H1 (cell line): ENCODE data around the gene FSIP1. TPM values are rescaled to one million over a fixed set of nuclear protein-coding genes. Genes with fewer than 3 reads are reported as not detected.

Experiments used
- CTCF ChIA-PET: fragments of 300-600 bp; sonication (Branson Sonifier 250); formaldehyde crosslinking; loops from one replicate; lab custom pipeline; 2021; ENCODE audit not compliant: partially characterized antibody; lab: Charles Lee
- POLR2A ChIA-PET: fragments of 300-600 bp; sonication (Branson Sonifier 250); formaldehyde crosslinking; loops from one replicate; lab custom pipeline; 2021; ENCODE audit warnings: inconsistent platforms; ENCODE audit not compliant: partially characterized antibody; lab: Charles Lee
- DNase-seq, 2 experiments: peaks; one replicate each; pipeline versions ENCODE4 v3.0.0 to v3.0.0-alpha.2; 2010 to 2022; ENCODE audit warnings: low spot score in 2 of 2, low read depth in 1 of 2, mixed read lengths in 1 of 2
- FAIRE-seq: peaks from 2 replicates; lab custom pipeline; 2011; peaks lifted over from hg19 to GRCh38; lab: Jason Lieb, UNC
- H2AFZ ChIP-seq: 2 replicates; pipeline ENCODE4 v1.8.1; 2012; ENCODE audit warnings: low read length, inconsistent platforms
- H2AK5ac ChIP-seq: 2 replicates; pipeline ENCODE4 v1.6.1; 2013; ENCODE audit warnings: low read depth, low read length
- H2BK120ac ChIP-seq: replicated peaks from 2 replicates; pipeline ENCODE3; 2013; ENCODE audit warnings: low read depth, low read length, inconsistent platforms
- H2BK12ac ChIP-seq: 2 replicates; pipeline ENCODE4 v1.6.1; 2013; ENCODE audit warnings: low read depth, low read length
- H2BK15ac ChIP-seq: 2 replicates; pipeline ENCODE4 v1.6.1; 2013; ENCODE audit warnings: low read length
- H2BK20ac ChIP-seq: 2 replicates; pipeline ENCODE4 v1.6.1; 2013; ENCODE audit warnings: low read length
- H2BK5ac ChIP-seq: 2 replicates; pipeline ENCODE4 v1.6.1; 2013; ENCODE audit warnings: low read depth, low read length
- H3K14ac ChIP-seq: 2 replicates; pipeline ENCODE4 v1.6.1; 2013; ENCODE audit warnings: inconsistent platforms; ENCODE audit not compliant: insufficient read length
- H3K18ac ChIP-seq: 2 replicates; pipeline ENCODE4 v1.6.1; 2013; ENCODE audit warnings: low read length; ENCODE audit errors: extremely low read depth
- H3K23ac ChIP-seq: 2 replicates; pipeline ENCODE4 v1.6.1; 2013; ENCODE audit warnings: inconsistent platforms; ENCODE audit not compliant: insufficient read length
- H3K23me2 ChIP-seq: 2 replicates; pipeline ENCODE4 v1.6.1; 2013; ENCODE audit warnings: low read depth, low read length
- H3K27ac ChIP-seq: 2 replicates; pipeline ENCODE4 v1.6.1; 2011; ENCODE audit warnings: low read depth, low read length, inconsistent platforms
- H3K27me3 ChIP-seq, 4 experiments: replicated peaks in 1 of 4; 1 replicate in 1 of 4; 2 replicates in 3 of 4; pipeline versions ENCODE4 v1.6.1 to v1.8.1; 2011 to 2013; ENCODE audit warnings: low read length in 3 of 4, mild to moderate bottlenecking in 3 of 4, inconsistent platforms in 2 of 4, mixed read lengths in 2 of 4, moderate library complexity in 1 of 4; ENCODE audit not compliant: control insufficient read depth in 3 of 4, insufficient read depth in 3 of 4; ENCODE audit errors: extremely low read depth in 1 of 4
- H3K36me3 ChIP-seq, 4 experiments: 2 replicates each; pipeline versions ENCODE4 v1.6.1 to v1.8.1; 2011 to 2013; ENCODE audit warnings: mild to moderate bottlenecking in 4 of 4, low read length in 3 of 4, moderate library complexity in 2 of 4, control low read depth in 1 of 4, inconsistent platforms in 1 of 4; ENCODE audit not compliant: insufficient read depth in 4 of 4, control insufficient read depth in 2 of 4
- H3K4ac ChIP-seq: replicated peaks from 2 replicates; pipeline ENCODE3; 2013; ENCODE audit warnings: low read length, low read depth, mixed read lengths, inconsistent platforms; ENCODE audit not compliant: insufficient read length
- H3K4me1 ChIP-seq, 4 experiments: replicated peaks in 1 of 4; 1 replicate in 1 of 4; 2 replicates in 3 of 4; pipeline versions ENCODE4 v1.6.1 to v1.8.1; 2011 to 2013; ENCODE audit warnings: low read length in 3 of 4, inconsistent platforms in 2 of 4, mixed read lengths in 1 of 4; ENCODE audit not compliant: insufficient read depth in 4 of 4, control insufficient read depth in 3 of 4
- H3K4me2 ChIP-seq, 2 experiments: 2 replicates each; pipeline versions ENCODE4 v1.6.1 to v1.8.1; 2011 to 2013; ENCODE audit warnings: low read depth in 2 of 2, low read length in 2 of 2, control low read depth in 1 of 2, inconsistent platforms in 1 of 2, mild to moderate bottlenecking in 1 of 2; ENCODE audit not compliant: insufficient read depth in 1 of 2
- H3K4me3 ChIP-seq, 4 experiments: fragments of 200-600, 300-600 bp in 1 of 4; sonication (generic), shearing (Covaris generic), sonication (Bioruptor Twin) in 1 of 4; 2 replicates each; pipeline versions ENCODE4 v1.5.1 to v1.8.1; 2011 to 2016; ENCODE audit warnings: low read length in 4 of 4, low read depth in 3 of 4, control low read depth in 2 of 4, inconsistent platforms in 2 of 4, mild to moderate bottlenecking in 2 of 4, mixed read lengths in 1 of 4, moderate library complexity in 1 of 4; ENCODE audit not compliant: insufficient read depth in 2 of 4; ENCODE audit errors: extremely low read depth in 1 of 4
- H3K56ac ChIP-seq: replicated peaks from 2 replicates; pipeline ENCODE3; 2013; ENCODE audit warnings: low read depth, mild to moderate bottlenecking, mixed read lengths, low read length, inconsistent platforms; ENCODE audit not compliant: insufficient read length
- H3K79me1 ChIP-seq: 2 replicates; pipeline ENCODE4 v1.6.1; 2013; ENCODE audit warnings: low read depth, low read length, control low read depth
- H3K79me2 ChIP-seq, 2 experiments: 2 replicates each; pipeline versions ENCODE4 v1.6.1 to v1.8.1; 2012 to 2013; ENCODE audit warnings: low read length in 2 of 2, mild to moderate bottlenecking in 2 of 2, inconsistent platforms in 1 of 2; ENCODE audit not compliant: insufficient read depth in 2 of 2, control insufficient read depth in 1 of 2
- H3K9ac ChIP-seq, 4 experiments: replicated peaks in 1 of 4; 1 replicate in 1 of 4; 2 replicates in 3 of 4; pipeline versions ENCODE4 v1.6.1 to v1.8.1; 2011 to 2013; ENCODE audit warnings: low read depth in 3 of 4, low read length in 3 of 4, control low read depth in 2 of 4, mild to moderate bottlenecking in 2 of 4, moderate library complexity in 2 of 4, inconsistent platforms in 1 of 4; ENCODE audit errors: extremely low read depth in 1 of 4
- H3K9me3 ChIP-seq, 2 experiments: 2 replicates each; pipeline versions ENCODE4 v1.6.1 to v1.8.1; 2012 to 2013; ENCODE audit warnings: mild to moderate bottlenecking in 2 of 2, moderate library complexity in 2 of 2, control low read depth in 1 of 2, inconsistent platforms in 1 of 2, low read depth in 1 of 2, low read length in 1 of 2, mixed read lengths in 1 of 2; ENCODE audit not compliant: insufficient read depth in 2 of 2
- H4K20me1 ChIP-seq, 2 experiments: replicated peaks in 1 of 2; 2 replicates each; pipeline versions ENCODE3 to v1.8.1; 2011 to 2013; ENCODE audit warnings: inconsistent platforms in 2 of 2, low read length in 2 of 2, mild to moderate bottlenecking in 1 of 2; ENCODE audit not compliant: insufficient read depth in 2 of 2, control insufficient read depth in 1 of 2
- H4K5ac ChIP-seq: 2 replicates; pipeline ENCODE4 v1.6.1; 2013; ENCODE audit warnings: low read length, low read depth, mixed read lengths, inconsistent platforms; ENCODE audit not compliant: insufficient read length
- H4K8ac ChIP-seq: 2 replicates; pipeline ENCODE4 v1.8.0; 2013; ENCODE audit warnings: mild to moderate bottlenecking, moderate library complexity, low read length, inconsistent platforms; ENCODE audit not compliant: insufficient read depth; ENCODE audit errors: extremely low read depth
- H4K91ac ChIP-seq: replicated peaks from 2 replicates; pipeline ENCODE3; 2013; ENCODE audit warnings: low read length, mixed read lengths, inconsistent platforms; ENCODE audit not compliant: insufficient read length
- HDAC6 ChIP-seq: IDR thresholded peaks from one replicate; pipeline ENCODE4 v1.7.1; 2012; ENCODE audit warnings: low read depth, mild to moderate bottlenecking, inconsistent platforms, low read length, moderate library complexity
- JUN ChIP-seq: IDR thresholded peaks from 2 replicates; pipeline ENCODE4 v1.6.1; 2011; ENCODE audit warnings: low read depth, mild to moderate bottlenecking, improper control_type of control experiment, low read length
- RAD21 ChIP-seq, 2 experiments: IDR thresholded peaks in 1 of 2; conservative IDR thresholded peaks in 1 of 2; 2 replicates each; pipeline ENCODE4 v1.6.1; 2011; ENCODE audit warnings: low read depth in 2 of 2, low read length in 2 of 2, improper control_type of control experiment in 1 of 2, inconsistent platforms in 1 of 2, mild to moderate bottlenecking in 1 of 2, moderate library complexity in 1 of 2
- SIN3A ChIP-seq, 2 experiments: IDR thresholded peaks in 1 of 2; conservative IDR thresholded peaks in 1 of 2; 2 replicates each; pipeline ENCODE4 v1.6.1; 2011 to 2012; ENCODE audit warnings: low read length in 2 of 2, improper control_type of control experiment in 1 of 2, low read depth in 1 of 2, mild to moderate bottlenecking in 1 of 2
- TAF1 ChIP-seq: IDR thresholded peaks from 2 replicates; pipeline ENCODE4 v1.6.1; 2011; ENCODE audit warnings: mild to moderate bottlenecking, low read depth, low read length
- TCF12 ChIP-seq: IDR thresholded peaks from 2 replicates; pipeline ENCODE4 v1.6.1; 2011; ENCODE audit warnings: low read depth, mild to moderate bottlenecking, low read length
- WGBS, 2 experiments: shearing (Covaris generic) in 1 of 2; methylation state at CpG; one replicate each; pipeline versions ENCODE4 v1.1.6 to v1.1.7; 2013 to 2015; ENCODE audit warnings: low lambda C conversion rate in 2 of 2, mixed read lengths in 2 of 2, inconsistent platforms in 1 of 2, low coverage in 1 of 2, missing lambda C conversion rate in 1 of 2; ENCODE audit not compliant: insufficient replicate concordance in 2 of 2, insufficient coverage in 1 of 2, insufficient read length in 1 of 2; ENCODE audit errors: extremely low coverage in 1 of 2, missing lambda C conversion rate in 1 of 2; 5-methylcytosine and 5-hydroxymethylcytosine counted together
- polyA plus RNA-seq, 7 experiments: library from polyadenylated mRNA; depleted of rRNA in 3 of 7; stranded (reverse) in 5 of 7; unstranded in 2 of 7; fragments of >200 nt in 5 of 7; fragments of 200-250 nt in 2 of 7; gene quantifications; 1 replicate in 5 of 7; 2 replicates in 1 of 7; 4 replicates in 1 of 7; pipeline versions ENCODE4 v1.2.1 to v1.2.3, GENCODE V29; 2011 to 2013; ENCODE audit warnings: missing spikeins in 2 of 7, mixed read lengths in 2 of 7
- total RNA-seq: library from RNA; stranded (reverse); fragmentation: NEBNext Ultra II Directional; extraction: Animal tissue kit (Norgen Biotek cat#: 25700); gene quantifications from 2 replicates; pipeline ENCODE4 v1.2.1, GENCODE V29; 2021
- TF ChIP-seq, protein P1 (sequence below), 3 experiments: IDR thresholded peaks; 1 replicate in 2 of 3; 2 replicates in 1 of 3; pipeline versions ENCODE4 v1.5.1 to v1.6.1; 2011; ENCODE audit warnings: low read length in 3 of 3, mild to moderate bottlenecking in 3 of 3, inconsistent platforms in 2 of 3, low read depth in 1 of 3, moderate library complexity in 1 of 3; ENCODE audit not compliant: insufficient read depth in 1 of 3; ENCODE audit errors: control extremely low read depth in 1 of 3

Gene FSIP1
- total and polyA plus RNA-seq, 2 of the 8 experiments (the other 6 are each of a cell fraction or from before 2014, with no cell fraction given): 0.18 to 1.3 TPM

GRCh38 chr15:39640665-39641064 is 142.0 kb downstream of the FSIP1 start:
- H2BK12ac ChIP-seq: no peak overlapping the region
- no peaks in the 10 kb centered on the region for H4K20me1 ChIP-seq
- no peaks in the 10 kb centered on the region for H3K79me2 ChIP-seq
- TF ChIP-seq SIN3A (conservative IDR thresholded peaks at IDR 0.05 in 1 of 2, IDR thresholded peaks at IDR 0.05 in 1 of 2; ENCODE audit: low read depth in 1 of 2, low read length in 2 of 2) (no peak), TAF1 (no peak), TCF12 (no peak), HDAC6 (no peak), JUN (no peak), RAD21 (IDR thresholded peaks at IDR 0.05 in 1 of 2, conservative IDR thresholded peaks at IDR 0.05 in 1 of 2; ENCODE audit: low read depth in 2 of 2, low read length in 2 of 2) (no peak)
- TF ChIP-seq, protein P1, sequence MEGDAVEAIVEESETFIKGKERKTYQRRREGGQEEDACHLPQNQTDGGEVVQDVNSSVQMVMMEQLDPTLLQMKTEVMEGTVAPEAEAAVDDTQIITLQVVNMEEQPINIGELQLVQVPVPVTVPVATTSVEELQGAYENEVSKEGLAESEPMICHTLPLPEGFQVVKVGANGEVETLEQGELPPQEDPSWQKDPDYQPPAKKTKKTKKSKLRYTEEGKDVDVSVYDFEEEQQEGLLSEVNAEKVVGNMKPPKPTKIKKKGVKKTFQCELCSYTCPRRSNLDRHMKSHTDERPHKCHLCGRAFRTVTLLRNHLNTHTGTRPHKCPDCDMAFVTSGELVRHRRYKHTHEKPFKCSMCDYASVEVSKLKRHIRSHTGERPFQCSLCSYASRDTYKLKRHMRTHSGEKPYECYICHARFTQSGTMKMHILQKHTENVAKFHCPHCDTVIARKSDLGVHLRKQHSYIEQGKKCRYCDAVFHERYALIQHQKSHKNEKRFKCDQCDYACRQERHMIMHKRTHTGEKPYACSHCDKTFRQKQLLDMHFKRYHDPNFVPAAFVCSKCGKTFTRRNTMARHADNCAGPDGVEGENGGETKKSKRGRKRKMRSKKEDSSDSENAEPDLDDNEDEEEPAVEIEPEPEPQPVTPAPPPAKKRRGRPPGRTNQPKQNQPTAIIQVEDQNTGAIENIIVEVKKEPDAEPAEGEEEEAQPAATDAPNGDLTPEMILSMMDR (IDR thresholded peaks at IDR 0.05; ENCODE audit: control extremely low read depth in 1 of 3, insufficient read depth in 1 of 3, low read depth in 1 of 3, low read length in 3 of 3): no peak
- no peaks in the 10 kb centered on the region for H3K27me3 ChIP-seq
- no peak overlapping the region for H2BK120ac ChIP-seq
- H4K8ac ChIP-seq: no peak overlapping the region
- H3K4me3 ChIP-seq: no peak overlapping the region
- no peak overlapping the region for H3K9ac ChIP-seq
- no peak overlapping the region for H4K91ac ChIP-seq
- H3K23ac ChIP-seq: no peak overlapping the region
- no peak overlapping the region for H2AK5ac ChIP-seq
- no peak overlapping the region for H3K18ac ChIP-seq
- H2BK20ac ChIP-seq: no peak overlapping the region
- H4K5ac ChIP-seq: no peak overlapping the region
- no peak overlapping the region for H3K14ac ChIP-seq
- no peak overlapping the region for H3K56ac ChIP-seq
- H3K4ac ChIP-seq: no peak overlapping the region
- ChIA-PET CTCF (interaction anchor here (0.6 to 1.1 kb wide), 5 partner anchors 30 to 564 kb away, joined by 3 to 4 read pairs (median 3); no protein-coding TSS in a partner anchor), POLR2A (interaction anchor here (1.0 kb wide), 1 partner anchor 60 kb away, joined by 3 read pairs; the partner anchor contains the start of gene THBS1)
- DNase-seq (no peak), FAIRE-seq (no peak)
- peaks cover 0 to 7% (median 3%) of the 10 kb centered on the region in 4 experiments; a peak in 4 of 7 replicates for H3K4me1 ChIP-seq
- H2AFZ ChIP-seq: no peak overlapping the region
- H2BK5ac ChIP-seq: no peak overlapping the region
- no peaks in the 10 kb centered on the region for H3K36me3 ChIP-seq
- 87% methylated on average over 3 of the region's 3 CpGs; no CpG with 5 or more reads in 1 of the 2 experiments for WGBS, 2 experiments
- H3K23me2 ChIP-seq: no peaks in the 10 kb centered on the region
- H3K27ac ChIP-seq: no peak overlapping the region
- no peak overlapping the region for H3K4me2 ChIP-seq
- H2BK15ac ChIP-seq: no peak overlapping the region
- H3K9me3 ChIP-seq: no peaks in the 10 kb centered on the region
- H3K79me1 ChIP-seq: no peaks in the 10 kb centered on the region
